Neural cell (in vitro differentiated cells): ENCODE data around the gene CRK. TPM values are rescaled to one million over a fixed set of nuclear protein-coding genes. Genes with fewer than 3 reads are reported as not detected.

ENCODE experiments used
- H2AFZ ChIP-seq: fragments of 200-600, 300-800 bp; sonication (generic), shearing (Covaris generic); 2 replicates; pipeline ENCODE4 v1.6.0; 2014; ENCODE audit warnings: low read depth, mild to moderate bottlenecking, antibody characterized with exemption, low read length, moderate library complexity
- H3F3A ChIP-seq: fragments of 200-600 bp; shearing (Covaris generic); 2 replicates; pipeline ENCODE4 v1.6.1; 2016; ENCODE audit warnings: mild to moderate bottlenecking, moderate library complexity, mixed read lengths, antibody characterized with exemption, low read length; ENCODE audit not compliant: insufficient read depth, poor library complexity, severe bottlenecking
- H3K27ac ChIP-seq: fragments of 200-600, 300-800 bp; sonication (generic), shearing (Covaris generic); 2 replicates; pipeline ENCODE4 v1.5.1; 2014; ENCODE audit warnings: mild to moderate bottlenecking, low read length, moderate library complexity
- H3K27me3 ChIP-seq: fragments of 300-800, 200-600 bp; sonication (generic), shearing (Covaris generic); 2 replicates; pipeline ENCODE4 v1.6.0; 2014; ENCODE audit warnings: mild to moderate bottlenecking, low read depth, low read length, moderate library complexity; ENCODE audit not compliant: insufficient read depth
- H3K36me3 ChIP-seq: fragments of 300-800, 200-600 bp; sonication (generic), shearing (Covaris generic); 2 replicates; pipeline ENCODE4 v1.5.1; 2014; ENCODE audit warnings: mild to moderate bottlenecking, antibody characterized with exemption, low read length, moderate library complexity; ENCODE audit not compliant: insufficient read depth
- H3K4me2 ChIP-seq: fragments of 300-800, 200-600 bp; sonication (generic), shearing (Covaris generic); 2 replicates; pipeline ENCODE4 v1.6.0; 2014; ENCODE audit warnings: mild to moderate bottlenecking, low read length
- H3K4me3 ChIP-seq: fragments of 300-800, 200-600 bp; sonication (generic), shearing (Covaris generic); 2 replicates; pipeline ENCODE4 v1.5.1; 2014; ENCODE audit warnings: mild to moderate bottlenecking, low read length, moderate library complexity
- H3K79me2 ChIP-seq: fragments of 200-600 bp; shearing (Covaris generic); replicated peaks from 2 replicates; pipeline ENCODE4 v1.6.0; 2014; ENCODE audit warnings: mild to moderate bottlenecking, low read length, moderate library complexity; ENCODE audit not compliant: insufficient read depth
- H3K9ac ChIP-seq: fragments of 300-800, 200-600 bp; sonication (generic), shearing (Covaris generic); 2 replicates; pipeline ENCODE4 v1.6.1; 2016; ENCODE audit warnings: mild to moderate bottlenecking, low read length, mixed read lengths
- H3K9me2 ChIP-seq: fragments of 200-600 bp; shearing (Covaris generic); 2 replicates; pipeline ENCODE4 v1.6.1; 2016; ENCODE audit warnings: mild to moderate bottlenecking, low read length, mixed read lengths; ENCODE audit not compliant: insufficient read depth
- H3K9me3 ChIP-seq: fragments of 200-600, 300-800 bp; sonication (generic), shearing (Covaris generic); 2 replicates; pipeline ENCODE4 v1.6.1; 2016; ENCODE audit warnings: mild to moderate bottlenecking, mixed run types, low read length, moderate library complexity, mixed read lengths
- H4K20me1 ChIP-seq: fragments of 200-600 bp; shearing (Covaris generic); 2 replicates; pipeline ENCODE4 v1.6.1; 2016; ENCODE audit warnings: mild to moderate bottlenecking, mixed run types; ENCODE audit not compliant: insufficient read depth
- CTCF ChIP-seq: fragments of 450-650 bp; IDR thresholded peaks from 2 replicates; pipeline ENCODE4 v1.5.1; 2014; ENCODE audit warnings: antibody characterized with exemption, mild to moderate bottlenecking, moderate library complexity; ENCODE audit not compliant: poor library complexity, severe bottlenecking
- EP300 ChIP-seq: fragments of 450-650 bp; conservative IDR thresholded peaks from 2 replicates; pipeline ENCODE4 v1.6.1; 2014; ENCODE audit warnings: antibody characterized with exemption, mild to moderate bottlenecking, moderate library complexity; ENCODE audit not compliant: poor library complexity, severe bottlenecking
- EZH2 ChIP-seq: fragments of 200-600, 300-800 bp; shearing (Covaris generic), sonication (generic); IDR thresholded peaks from 2 replicates; pipeline ENCODE4 v1.6.1; 2014; ENCODE audit warnings: antibody characterized with exemption, low read length, borderline replicate concordance, mild to moderate bottlenecking; ENCODE audit not compliant: insufficient read depth, poor library complexity, severe bottlenecking
- MXI1 ChIP-seq: fragments of 450-650 bp; conservative IDR thresholded peaks from 2 replicates; pipeline ENCODE4 v1.6.1; 2014; ENCODE audit warnings: antibody characterized with exemption, mild to moderate bottlenecking; ENCODE audit not compliant: poor library complexity, severe bottlenecking
- POLR2AphosphoS5 ChIP-seq: IDR thresholded peaks from 2 replicates; pipeline ENCODE4 v1.6.1; 2012
- RAD21 ChIP-seq: fragments of 450-650 bp; conservative IDR thresholded peaks from 2 replicates; pipeline ENCODE4 v1.6.1; 2014; ENCODE audit warnings: antibody characterized with exemption, mild to moderate bottlenecking, moderate library complexity
- REST ChIP-seq: IDR thresholded peaks from 2 replicates; pipeline ENCODE4 v1.6.1; 2012; ENCODE audit warnings: borderline replicate concordance
- SMC3 ChIP-seq: fragments of 450-650 bp; conservative IDR thresholded peaks from 2 replicates; pipeline ENCODE4 v1.6.1; 2014; ENCODE audit warnings: antibody characterized with exemption, mild to moderate bottlenecking, moderate library complexity; ENCODE audit not compliant: poor library complexity
- TAF1 ChIP-seq: IDR thresholded peaks from 2 replicates; pipeline ENCODE4 v1.6.1; 2012; ENCODE audit warnings: low read depth
- polyA plus RNA-seq: library from polyadenylated mRNA; depleted of rRNA; stranded (reverse); fragments of >200 nt; gene quantifications from 2 replicates; pipeline ENCODE4 v1.2.3, GENCODE V29; 2014

The CRK gene
- polyA plus RNA-seq, 1 donor from 2014 or later = 111 TPM

GRCh38 chr17:1435326-1435725, 20.7 kb downstream of the CRK start:
- TF ChIP-seq TAF1 (no peak), EP300 (no peak), MXI1 (no peak), SMC3 (no peak), REST (no peak), EZH2 (no peak), RAD21 (no peak), POLR2AphosphoS5 (no peak), CTCF (no peak)
- no peaks in the 10 kb centered on the region for H3K9me3 ChIP-seq
- no peaks in the 10 kb centered on the region for H3K27me3 ChIP-seq
- H3K79me2 ChIP-seq = peaks cover 32% of the 10 kb centered on the region
- no peaks in the 10 kb centered on the region for H3K36me3 ChIP-seq
- H3K9ac ChIP-seq = no peak overlapping the region
- H2AFZ ChIP-seq = no peak overlapping the region
- H3K9me2 ChIP-seq = no peaks in the 10 kb centered on the region
- H3F3A ChIP-seq = no peaks in the 10 kb centered on the region
- H3K27ac ChIP-seq = no peak overlapping the region
- no peaks in the 10 kb centered on the region for H4K20me1 ChIP-seq
- no peak overlapping the region for H3K4me3 ChIP-seq
- H3K4me2 ChIP-seq = no peak overlapping the region

- no peaks in the 10 kb centered on the region for H4K20me1 ChIP-seq
- no peaks in the 10 kb centered on the region for H3K9me2 ChIP-seq
- H3K9ac ChIP-seq = no peak overlapping the region
- peaks cover 28% of the 10 kb centered on the region for H3K79me2 ChIP-seq
- H2AFZ ChIP-seq = no peak overlapping the region
- no peaks in the 10 kb centered on the region for H3K27me3 ChIP-seq
- H3K27ac ChIP-seq = no peak overlapping the region
- H3K9me3 ChIP-seq = no peaks in the 10 kb centered on the region
- TF ChIP-seq POLR2AphosphoS5 (no peak), EZH2 (no peak), RAD21 (no peak), EP300 (no peak), SMC3 (no peak), CTCF (no peak), MXI1 (no peak), TAF1 (no peak), REST (no peak)
- H3K4me2 ChIP-seq = no peak overlapping the region
- no peaks in the 10 kb centered on the region for H3K36me3 ChIP-seq
- no peak overlapping the region for H3K4me3 ChIP-seq
- H3F3A ChIP-seq = no peaks in the 10 kb centered on the region
These were observed 21.9 kb downstream of the CRK start for GRCh38 chr17:1434150-1434549.
